Pancreas (tissue), 10 donors: ENCODE data around the gene NUAK1. TPM values are rescaled to one million over a fixed set of nuclear protein-coding genes. Genes with fewer than 3 reads are reported as not detected.

Experiments
- ATAC-seq, 4 donors: fragments of 200-7000 bp; cut with Tn5 transposase; one replicate each; pipeline versions ENCODE4 v1.8.0 to v1.9.1; 2020; ENCODE audit warnings: mild to moderate bottlenecking in 4 of 4, moderate library complexity in 4 of 4
- DNase-seq, 6 donors: peaks; one replicate each; pipeline ENCODE4 v3.0.0-alpha.2; 2020
- FAIRE-seq: peaks from 2 replicates; lab custom pipeline; 2012; peaks lifted over from hg19 to GRCh38; lab: Jason Lieb, UNC
- H3K27ac ChIP-seq, 4 donors: fragments of 200-600 bp; sonication (generic); 1 replicate in 3 of 4; 2 replicates in 1 of 4; pipeline versions ENCODE4 v1.5.0 to v1.8.0; 2020
- H3K27me3 ChIP-seq, 4 donors: fragments of 200-600 bp; one replicate each; pipeline ENCODE4 v1.8.0; 2021
- H3K36me3 ChIP-seq, 3 donors: fragments of 200-600 bp; sonication (generic) in 1 of 3; one replicate each; pipeline versions ENCODE4 v1.5.0 to v1.8.0; 2020 to 2021
- H3K4me1 ChIP-seq, 3 donors: fragments of 200-600 bp; one replicate each; pipeline ENCODE4 v1.8.0; 2021
- H3K4me3 ChIP-seq, 4 donors: fragments of 200-600 bp; sonication (generic) in 2 of 4; one replicate each; pipeline versions ENCODE4 v1.5.0 to v1.8.0; 2020 to 2021
- H3K9me3 ChIP-seq, 4 donors: fragments of 200-600 bp; one replicate each; pipeline ENCODE4 v1.8.0; 2021
- WGBS, 2 donors: extraction: QIAGEN DNeasy Blood & Tissue Kit; methylation state at CpG; one replicate each; pipeline ENCODE4 v1.1.7; 2013; 5-methylcytosine and 5-hydroxymethylcytosine counted together
- intact Hi-C, 3 donors: fragments of 100-400 bp; cut with DNase I; formaldehyde crosslinking; loops; one replicate each; pipeline versions ENCODE4 v1.11.1 to v1.14.2; 2022
- polyA plus RNA-seq, 2 donors: library from polyadenylated mRNA; stranded (reverse); fragments of 200-250 nt; gene quantifications; one replicate each; pipeline ENCODE4 v1.2.3, GENCODE V29; 2013
- total RNA-seq, 6 donors: library from RNA; stranded (reverse); fragmentation: NEBNext Ultra II Directional in 4 of 6; extraction: Animal tissue kit (Norgen Biotek cat#: 25700) in 4 of 6; gene quantifications; one replicate each; pipeline versions ENCODE4 v1.2.1 to v1.2.4, GENCODE V29; 2021 to 2023
- TF ChIP-seq, protein P1 (sequence below), 4 donors: fragments of 200-600 bp; sonication (generic) in 3 of 4; IDR thresholded peaks; one replicate each; pipeline versions ENCODE4 v1.5.0 to v1.8.0; 2021; ENCODE audit warnings: antibody characterized with exemption in 4 of 4
- donor health status: healthy with polysubstance abuse.
- donor health status: DM: no; HTN: no; CAD: no; lungs with moderate emphysema.
- donor health status: DM: no; HTN: no; CAD: no.
- donor health status: control.
- donor health status: control.
- donor health status: Bipolar disorder and iron deficiency.
- donor health status: DM: yes; HTN: yes; CAD: no.
- donor health status: DM: no; HTN: no; CAD: no.
- donor health status: DM: no; HTN: no; CAD: no.
- donor health status: DM: yes; HTN: yes; CAD: no.

Gene NUAK1
- total and polyA plus RNA-seq, 8 donors: 1.6 to 6.5 (median 2.6) TPM

- Histone ChIP-seq H3K27me3 (no peaks in the 10 kb centered on the region), H3K36me3 (no peaks in the 10 kb centered on the region), H3K4me3 (no peak overlapping the region), H3K4me1 (peaks cover 0 to 10% (median 4%) of the 10 kb centered on the region in 3 donors), H3K27ac (no peak overlapping the region), H3K9me3 (no peaks in the 10 kb centered on the region)
- intact Hi-C loops: loop anchor here in 2 of 3 donors (10.0 kb wide), 2 partner anchors 426 to 706 kb away; no protein-coding TSS in a partner anchor
- DNase-seq: no peak
- ATAC-seq: no peak
- 79 to 86% methylated on average over 8 of the region's 8 CpGs for WGBS, 2 donors
- no peak for FAIRE-seq
- TF ChIP-seq, protein P1, sequence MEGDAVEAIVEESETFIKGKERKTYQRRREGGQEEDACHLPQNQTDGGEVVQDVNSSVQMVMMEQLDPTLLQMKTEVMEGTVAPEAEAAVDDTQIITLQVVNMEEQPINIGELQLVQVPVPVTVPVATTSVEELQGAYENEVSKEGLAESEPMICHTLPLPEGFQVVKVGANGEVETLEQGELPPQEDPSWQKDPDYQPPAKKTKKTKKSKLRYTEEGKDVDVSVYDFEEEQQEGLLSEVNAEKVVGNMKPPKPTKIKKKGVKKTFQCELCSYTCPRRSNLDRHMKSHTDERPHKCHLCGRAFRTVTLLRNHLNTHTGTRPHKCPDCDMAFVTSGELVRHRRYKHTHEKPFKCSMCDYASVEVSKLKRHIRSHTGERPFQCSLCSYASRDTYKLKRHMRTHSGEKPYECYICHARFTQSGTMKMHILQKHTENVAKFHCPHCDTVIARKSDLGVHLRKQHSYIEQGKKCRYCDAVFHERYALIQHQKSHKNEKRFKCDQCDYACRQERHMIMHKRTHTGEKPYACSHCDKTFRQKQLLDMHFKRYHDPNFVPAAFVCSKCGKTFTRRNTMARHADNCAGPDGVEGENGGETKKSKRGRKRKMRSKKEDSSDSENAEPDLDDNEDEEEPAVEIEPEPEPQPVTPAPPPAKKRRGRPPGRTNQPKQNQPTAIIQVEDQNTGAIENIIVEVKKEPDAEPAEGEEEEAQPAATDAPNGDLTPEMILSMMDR (IDR thresholded peaks at IDR 0.05): no peak
These were observed 8.2 kb downstream of the NUAK1 start for GRCh38 chr12:106130474-106131113.

- TF ChIP-seq, protein P1 (IDR thresholded peaks at IDR 0.05): no peak
- H3K9me3 ChIP-seq: no peaks in the 10 kb centered on the region
- no peak for DNase-seq
- intact Hi-C loops: no loop called here
- FAIRE-seq: no peak
- H3K27me3 ChIP-seq: no peaks in the 10 kb centered on the region
- H3K4me1 ChIP-seq: peaks cover 0 to 9% (median 4%) of the 10 kb centered on the region in 3 donors
- ATAC-seq: no peak
- H3K36me3 ChIP-seq: no peaks in the 10 kb centered on the region
- no peak overlapping the region for H3K4me3 ChIP-seq
- 89% methylated on average over 11 of the region's 11 CpGs for WGBS, 2 donors
- no peak overlapping the region for H3K27ac ChIP-seq
These were observed 10.0 kb downstream of the NUAK1 start for GRCh38 chr12:106128585-106129328.

DNA sequence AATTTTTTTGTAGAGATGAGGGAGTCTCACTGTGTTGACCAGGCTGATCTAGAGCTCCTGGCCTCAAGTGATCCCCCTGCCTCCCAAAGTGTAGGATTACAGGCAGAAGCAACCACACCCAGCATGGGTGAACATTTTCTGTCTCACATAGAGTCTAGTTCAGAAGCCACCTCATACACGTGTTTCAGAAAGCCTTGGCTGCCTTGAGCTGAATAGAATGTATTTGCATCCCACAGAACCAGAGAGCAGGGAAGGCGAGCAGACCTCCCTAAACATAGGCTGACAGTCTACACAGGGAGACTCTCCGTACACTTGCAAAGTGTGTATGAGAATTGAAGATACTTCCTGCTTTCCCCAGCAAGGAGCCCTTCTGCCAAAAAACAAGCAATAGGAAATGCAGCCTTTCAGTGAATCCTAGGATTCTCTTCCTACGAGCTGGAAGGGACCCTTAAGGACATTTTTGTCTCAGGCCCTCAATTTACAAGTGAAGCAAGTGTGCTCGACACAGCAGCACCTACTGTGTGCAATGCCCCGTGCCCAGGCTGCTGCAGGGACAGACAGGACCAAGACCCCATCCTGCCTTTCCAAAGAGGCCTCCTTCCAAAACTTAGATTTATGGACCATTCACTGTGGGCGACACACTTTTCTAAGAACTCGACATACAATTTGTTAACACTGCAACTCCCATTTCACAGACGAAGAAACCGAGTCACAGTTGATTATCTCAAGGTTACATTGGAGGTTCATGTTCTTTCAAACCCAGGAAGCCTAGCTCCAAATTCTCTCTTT is 11.2 kb downstream of the NUAK1 start:
- WGBS, 2 donors: 76 to 79% methylated on average over 10 of the region's 10 CpGs
- peak in 1 of 4 donors; percentile 36 for ATAC-seq
- no peak overlapping the region for H3K27ac ChIP-seq
- no peaks in the 10 kb centered on the region for H3K36me3 ChIP-seq
- no peak overlapping the region for H3K4me3 ChIP-seq
- H3K9me3 ChIP-seq: no peaks in the 10 kb centered on the region
- H3K4me1 ChIP-seq: peaks cover 0 to 9% (median 4%) of the 10 kb centered on the region in 3 donors
- no peak for FAIRE-seq
- no peaks in the 10 kb centered on the region for H3K27me3 ChIP-seq
- DNase-seq: no peak
- TF ChIP-seq, protein P1 (IDR thresholded peaks at IDR 0.05): no peak
- intact Hi-C loops: no loop called here

GRCh38 chr12:106126441-106127337 is 12.1 kb downstream of the NUAK1 start:
- H3K9me3 ChIP-seq: no peaks in the 10 kb centered on the region
- H3K36me3 ChIP-seq: no peaks in the 10 kb centered on the region
- H3K4me3 ChIP-seq: no peak overlapping the region
- FAIRE-seq: no peak
- H3K27ac ChIP-seq: no peak overlapping the region
- DNase-seq: no peak
- 88 to 92% methylated on average over 2 of the region's 2 CpGs for WGBS, 2 donors
- peak in 3 of 4 donors; percentile 31 to 44 (median 37) for ATAC-seq
- peaks cover 0 to 6% (median 3%) of the 10 kb centered on the region in 3 donors for H3K4me1 ChIP-seq
- H3K27me3 ChIP-seq: no peaks in the 10 kb centered on the region
- TF ChIP-seq, protein P1 (IDR thresholded peaks at IDR 0.05): no peak
- intact Hi-C loops: no loop called here
